Measurements from ENCODE around the gene XRCC4.

XRCC4 gene

GRCh38 chr5:83095163-83095956, 18.0 kb downstream of the XRCC4 start:
- H3K9me3 ChIP-seq (ENCODE audit: control insufficient read depth in 1 of 2, low read length in 2 of 2) = peaks cover 6 to 12% of the 10 kb centered on the region in 2 donors
- peaks cover 21 to 31% of the 10 kb centered on the region in 2 donors for H3K4me1 ChIP-seq (ENCODE audit: control insufficient read depth in 1 of 2, insufficient read depth in 2 of 2, low read length in 2 of 2)
- H3K27me3 ChIP-seq (ENCODE audit: control insufficient read depth in 1 of 2, insufficient read depth in 2 of 2, low read length in 2 of 2) = no peaks in the 10 kb centered on the region
- no peak overlapping the region for H3K9ac ChIP-seq (ENCODE audit: low read depth in 1 of 2, low read length in 2 of 2)
- no peak overlapping the region for H3K27ac ChIP-seq (ENCODE audit: low read depth, low read length)
- no peaks in the 10 kb centered on the region for H3K36me3 ChIP-seq (ENCODE audit: control insufficient read depth in 1 of 2, insufficient read depth in 2 of 2, low read length in 2 of 2)
- no peak overlapping the region for H3K4me3 ChIP-seq (ENCODE audit: low read depth in 1 of 2, low read length in 2 of 2)

GRCh38 chr5:83095957-83096539, 18.7 kb downstream of the XRCC4 start:
- Histone ChIP-seq H3K27ac (ENCODE audit: low read depth, low read length) (no peak overlapping the region), H3K9ac (ENCODE audit: low read depth in 1 of 2, low read length in 2 of 2) (no peak overlapping the region), H3K4me1 (ENCODE audit: control insufficient read depth in 1 of 2, insufficient read depth in 2 of 2, low read length in 2 of 2) (peaks cover 21 to 31% of the 10 kb centered on the region in 2 donors), H3K9me3 (ENCODE audit: control insufficient read depth in 1 of 2, low read length in 2 of 2) (peaks cover 6 to 11% of the 10 kb centered on the region in 2 donors), H3K36me3 (ENCODE audit: control insufficient read depth in 1 of 2, insufficient read depth in 2 of 2, low read length in 2 of 2) (no peaks in the 10 kb centered on the region), H3K27me3 (ENCODE audit: control insufficient read depth in 1 of 2, insufficient read depth in 2 of 2, low read length in 2 of 2) (no peaks in the 10 kb centered on the region), H3K4me3 (ENCODE audit: low read depth in 1 of 2, low read length in 2 of 2) (no peak overlapping the region)

- peaks cover 6 to 11% of the 10 kb centered on the region in 2 donors for H3K9me3 ChIP-seq (ENCODE audit: control insufficient read depth in 1 of 2, low read length in 2 of 2)
Measured at GRCh38 chr5:83096660-83097339, 19.5 kb downstream of the XRCC4 start.

GRCh38 chr5:83097689-83098231, 20.4 kb downstream of the XRCC4 start:
- H3K4me1 ChIP-seq (ENCODE audit: control insufficient read depth in 1 of 2, insufficient read depth in 2 of 2, low read length in 2 of 2) = peaks cover 21 to 31% of the 10 kb centered on the region in 2 donors
- H3K27me3 ChIP-seq (ENCODE audit: control insufficient read depth in 1 of 2, insufficient read depth in 2 of 2, low read length in 2 of 2) = no peaks in the 10 kb centered on the region

More at GRCh38 chr5:83096660-83097339, 19.5 kb downstream of the XRCC4 start:
- peaks cover 21 to 31% of the 10 kb centered on the region in 2 donors for H3K4me1 ChIP-seq (ENCODE audit: control insufficient read depth in 1 of 2, insufficient read depth in 2 of 2, low read length in 2 of 2)
- no peak overlapping the region for H3K27ac ChIP-seq (ENCODE audit: low read depth, low read length)
- no peaks in the 10 kb centered on the region for H3K36me3 ChIP-seq (ENCODE audit: control insufficient read depth in 1 of 2, insufficient read depth in 2 of 2, low read length in 2 of 2)
- no peaks in the 10 kb centered on the region for H3K27me3 ChIP-seq (ENCODE audit: control insufficient read depth in 1 of 2, insufficient read depth in 2 of 2, low read length in 2 of 2)
- H3K9ac ChIP-seq (ENCODE audit: low read depth in 1 of 2, low read length in 2 of 2) = no peak overlapping the region
- H3K4me3 ChIP-seq (ENCODE audit: low read depth in 1 of 2, low read length in 2 of 2) = no peak overlapping the region

GRCh38 chr5:83099001-83099400, 21.7 kb downstream of the XRCC4 start:
- Histone ChIP-seq H3K36me3 (ENCODE audit: control insufficient read depth in 1 of 2, insufficient read depth in 2 of 2, low read length in 2 of 2) (no peaks in the 10 kb centered on the region), H3K9me3 (ENCODE audit: control insufficient read depth in 1 of 2, low read length in 2 of 2) (no peaks in the 10 kb centered on the region), H3K9ac (ENCODE audit: low read depth in 1 of 2, low read length in 2 of 2) (no peak overlapping the region), H3K4me3 (ENCODE audit: low read depth in 1 of 2, low read length in 2 of 2) (no peak overlapping the region), H3K27ac (ENCODE audit: low read depth, low read length) (no peak overlapping the region), H3K27me3 (ENCODE audit: control insufficient read depth in 1 of 2, insufficient read depth in 2 of 2, low read length in 2 of 2) (no peaks in the 10 kb centered on the region), H3K4me1 (ENCODE audit: control insufficient read depth in 1 of 2, insufficient read depth in 2 of 2, low read length in 2 of 2) (peaks cover 21 to 31% of the 10 kb centered on the region in 2 donors)

More at GRCh38 chr5:83097689-83098231, 20.4 kb downstream of the XRCC4 start:
- H3K9ac ChIP-seq (ENCODE audit: low read depth in 1 of 2, low read length in 2 of 2) = no peak overlapping the region
- H3K36me3 ChIP-seq (ENCODE audit: control insufficient read depth in 1 of 2, insufficient read depth in 2 of 2, low read length in 2 of 2) = no peaks in the 10 kb centered on the region
- H3K27ac ChIP-seq (ENCODE audit: low read depth, low read length) = no peak overlapping the region
- peaks cover 3 to 8% of the 10 kb centered on the region in 2 donors for H3K9me3 ChIP-seq (ENCODE audit: control insufficient read depth in 1 of 2, low read length in 2 of 2)
- H3K4me3 ChIP-seq (ENCODE audit: low read depth in 1 of 2, low read length in 2 of 2) = no peak overlapping the region

GRCh38 chr5:83099445-83099844, 22.1 kb downstream of the XRCC4 start:
- Histone ChIP-seq H3K9me3 (ENCODE audit: control insufficient read depth in 1 of 2, low read length in 2 of 2) (no peaks in the 10 kb centered on the region), H3K4me1 (ENCODE audit: control insufficient read depth in 1 of 2, insufficient read depth in 2 of 2, low read length in 2 of 2) (peaks cover 21 to 31% of the 10 kb centered on the region in 2 donors), H3K4me3 (ENCODE audit: low read depth in 1 of 2, low read length in 2 of 2) (no peak overlapping the region), H3K27ac (ENCODE audit: low read depth, low read length) (no peak overlapping the region), H3K27me3 (ENCODE audit: control insufficient read depth in 1 of 2, insufficient read depth in 2 of 2, low read length in 2 of 2) (no peaks in the 10 kb centered on the region), H3K9ac (ENCODE audit: low read depth in 1 of 2, low read length in 2 of 2) (no peak overlapping the region), H3K36me3 (ENCODE audit: control insufficient read depth in 1 of 2, insufficient read depth in 2 of 2, low read length in 2 of 2) (no peaks in the 10 kb centered on the region)

GRCh38 chr5:83101514-83101913, 24.2 kb downstream of the XRCC4 start:
- Histone ChIP-seq H3K36me3 (ENCODE audit: control insufficient read depth in 1 of 2, insufficient read depth in 2 of 2, low read length in 2 of 2) (no peaks in the 10 kb centered on the region), H3K9me3 (ENCODE audit: control insufficient read depth in 1 of 2, low read length in 2 of 2) (no peaks in the 10 kb centered on the region), H3K4me1 (ENCODE audit: control insufficient read depth in 1 of 2, insufficient read depth in 2 of 2, low read length in 2 of 2) (peaks cover 17 to 31% of the 10 kb centered on the region in 2 donors), H3K4me3 (ENCODE audit: low read depth in 1 of 2, low read length in 2 of 2) (no peak overlapping the region), H3K9ac (ENCODE audit: low read depth in 1 of 2, low read length in 2 of 2) (no peak overlapping the region), H3K27ac (ENCODE audit: low read depth, low read length) (no peak overlapping the region), H3K27me3 (ENCODE audit: control insufficient read depth in 1 of 2, insufficient read depth in 2 of 2, low read length in 2 of 2) (no peaks in the 10 kb centered on the region)

- H3K36me3 ChIP-seq (ENCODE audit: control insufficient read depth in 1 of 2, insufficient read depth in 2 of 2, low read length in 2 of 2) = no peaks in the 10 kb centered on the region
Measured at GRCh38 chr5:83102364-83102980, 25.1 kb downstream of the XRCC4 start.

GRCh38 chr5:83104021-83104420, 26.7 kb downstream of the XRCC4 start:
- H3K4me3 ChIP-seq (ENCODE audit: low read depth in 1 of 2, low read length in 2 of 2) = no peak overlapping the region
- no peak overlapping the region for H3K9ac ChIP-seq (ENCODE audit: low read depth in 1 of 2, low read length in 2 of 2)
- H3K4me1 ChIP-seq (ENCODE audit: control insufficient read depth in 1 of 2, insufficient read depth in 2 of 2, low read length in 2 of 2) = peaks cover 3 to 10% of the 10 kb centered on the region in 2 donors
- no peaks in the 10 kb centered on the region for H3K27me3 ChIP-seq (ENCODE audit: control insufficient read depth in 1 of 2, insufficient read depth in 2 of 2, low read length in 2 of 2)
- no peaks in the 10 kb centered on the region for H3K36me3 ChIP-seq (ENCODE audit: control insufficient read depth in 1 of 2, insufficient read depth in 2 of 2, low read length in 2 of 2)
- no peak overlapping the region for H3K27ac ChIP-seq (ENCODE audit: low read depth, low read length)
- H3K9me3 ChIP-seq (ENCODE audit: control insufficient read depth in 1 of 2, low read length in 2 of 2) = no peaks in the 10 kb centered on the region

More at GRCh38 chr5:83102364-83102980, 25.1 kb downstream of the XRCC4 start:
- Histone ChIP-seq H3K9me3 (ENCODE audit: control insufficient read depth in 1 of 2, low read length in 2 of 2) (no peaks in the 10 kb centered on the region), H3K27ac (ENCODE audit: low read depth, low read length) (no peak overlapping the region), H3K9ac (ENCODE audit: low read depth in 1 of 2, low read length in 2 of 2) (no peak overlapping the region), H3K27me3 (ENCODE audit: control insufficient read depth in 1 of 2, insufficient read depth in 2 of 2, low read length in 2 of 2) (no peaks in the 10 kb centered on the region), H3K4me1 (ENCODE audit: control insufficient read depth in 1 of 2, insufficient read depth in 2 of 2, low read length in 2 of 2) (peaks cover 16 to 25% of the 10 kb centered on the region in 2 donors), H3K4me3 (ENCODE audit: low read depth in 1 of 2, low read length in 2 of 2) (no peak overlapping the region)
